Hepatocyte (in vitro differentiated cells): ENCODE results near the gene MAN1B1.

Source experiments
- EZH2 ChIP-seq: fragments of 200-600 bp; sonication (generic); IDR thresholded peaks from 2 replicates; pipeline ENCODE4 v1.6.1; 2016; ENCODE audit warnings: antibody characterized with exemption, mild to moderate bottlenecking, borderline replicate concordance
- TF ChIP-seq, protein P1 (sequence below): fragments of 200-600 bp; sonication (generic); IDR thresholded peaks from 2 replicates; pipeline ENCODE4 v1.5.1; 2016; ENCODE audit warnings: antibody characterized with exemption, mild to moderate bottlenecking; ENCODE audit not compliant: poor library complexity

DNA sequence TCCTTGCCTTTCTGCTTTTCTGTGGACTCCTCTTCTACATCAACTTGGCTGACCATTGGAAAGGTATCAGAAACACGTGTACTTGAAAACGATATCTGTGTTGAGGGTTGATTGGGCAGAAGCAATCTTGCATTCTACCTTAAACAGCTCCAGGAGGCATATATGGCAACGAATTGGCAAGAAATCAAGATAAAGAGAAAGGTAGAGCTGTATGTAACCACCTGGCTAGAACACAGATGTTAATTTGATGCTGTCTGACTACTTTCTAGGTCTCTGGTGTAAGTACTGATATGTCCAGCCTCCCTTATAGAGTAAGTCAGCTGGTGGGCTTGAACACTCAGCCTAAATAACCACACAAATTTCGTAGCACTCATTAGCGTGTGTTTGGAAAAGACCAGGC lies 1.3 kb downstream of the MAN1B1 start:
- TF ChIP-seq, protein P1, sequence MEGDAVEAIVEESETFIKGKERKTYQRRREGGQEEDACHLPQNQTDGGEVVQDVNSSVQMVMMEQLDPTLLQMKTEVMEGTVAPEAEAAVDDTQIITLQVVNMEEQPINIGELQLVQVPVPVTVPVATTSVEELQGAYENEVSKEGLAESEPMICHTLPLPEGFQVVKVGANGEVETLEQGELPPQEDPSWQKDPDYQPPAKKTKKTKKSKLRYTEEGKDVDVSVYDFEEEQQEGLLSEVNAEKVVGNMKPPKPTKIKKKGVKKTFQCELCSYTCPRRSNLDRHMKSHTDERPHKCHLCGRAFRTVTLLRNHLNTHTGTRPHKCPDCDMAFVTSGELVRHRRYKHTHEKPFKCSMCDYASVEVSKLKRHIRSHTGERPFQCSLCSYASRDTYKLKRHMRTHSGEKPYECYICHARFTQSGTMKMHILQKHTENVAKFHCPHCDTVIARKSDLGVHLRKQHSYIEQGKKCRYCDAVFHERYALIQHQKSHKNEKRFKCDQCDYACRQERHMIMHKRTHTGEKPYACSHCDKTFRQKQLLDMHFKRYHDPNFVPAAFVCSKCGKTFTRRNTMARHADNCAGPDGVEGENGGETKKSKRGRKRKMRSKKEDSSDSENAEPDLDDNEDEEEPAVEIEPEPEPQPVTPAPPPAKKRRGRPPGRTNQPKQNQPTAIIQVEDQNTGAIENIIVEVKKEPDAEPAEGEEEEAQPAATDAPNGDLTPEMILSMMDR: no peak
- no peak for TF ChIP-seq EZH2
